PC-3 (cell line): ENCODE results near the gene SIVA1.

Experiments used
- EZH2 ChIP-seq: fragments of 300-600 bp; sonication (generic); IDR thresholded peaks from one replicate; pipeline ENCODE4 v1.6.1; 2017; ENCODE audit warnings: antibody characterized with exemption, mild to moderate bottlenecking, low read length; ENCODE audit not compliant: unreplicated experiment
- TF ChIP-seq, protein P1 (sequence below): fragments of 300-600 bp; sonication (generic); conservative IDR thresholded peaks from 2 replicates; pipeline ENCODE4 v1.5.1; 2017; ENCODE audit warnings: antibody characterized with exemption, low read depth, mild to moderate bottlenecking, low read length

DNA sequence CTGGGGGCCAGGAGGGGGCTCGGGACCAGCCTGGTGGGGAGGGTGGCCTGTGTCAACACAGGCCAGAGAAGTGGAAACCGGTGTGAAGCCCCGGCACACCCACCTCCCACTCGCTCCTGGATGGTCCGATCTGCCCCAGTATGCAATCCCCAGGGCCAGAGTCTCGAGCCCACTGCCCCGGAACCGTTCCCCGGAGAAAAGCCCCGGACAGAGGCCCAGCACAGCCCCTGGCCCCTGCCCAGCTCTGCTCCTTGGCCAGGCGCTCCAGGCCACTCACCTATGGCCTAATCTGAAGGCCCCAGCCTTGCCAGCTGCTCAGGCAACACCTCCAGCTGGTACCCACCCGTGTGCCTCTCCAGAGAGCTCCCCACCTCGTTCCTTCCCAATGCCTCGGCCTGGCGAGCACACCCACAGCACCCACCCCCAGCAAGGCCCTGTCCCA lies 24.9 kb downstream of the SIVA1 start:
- TF ChIP-seq, protein P1, sequence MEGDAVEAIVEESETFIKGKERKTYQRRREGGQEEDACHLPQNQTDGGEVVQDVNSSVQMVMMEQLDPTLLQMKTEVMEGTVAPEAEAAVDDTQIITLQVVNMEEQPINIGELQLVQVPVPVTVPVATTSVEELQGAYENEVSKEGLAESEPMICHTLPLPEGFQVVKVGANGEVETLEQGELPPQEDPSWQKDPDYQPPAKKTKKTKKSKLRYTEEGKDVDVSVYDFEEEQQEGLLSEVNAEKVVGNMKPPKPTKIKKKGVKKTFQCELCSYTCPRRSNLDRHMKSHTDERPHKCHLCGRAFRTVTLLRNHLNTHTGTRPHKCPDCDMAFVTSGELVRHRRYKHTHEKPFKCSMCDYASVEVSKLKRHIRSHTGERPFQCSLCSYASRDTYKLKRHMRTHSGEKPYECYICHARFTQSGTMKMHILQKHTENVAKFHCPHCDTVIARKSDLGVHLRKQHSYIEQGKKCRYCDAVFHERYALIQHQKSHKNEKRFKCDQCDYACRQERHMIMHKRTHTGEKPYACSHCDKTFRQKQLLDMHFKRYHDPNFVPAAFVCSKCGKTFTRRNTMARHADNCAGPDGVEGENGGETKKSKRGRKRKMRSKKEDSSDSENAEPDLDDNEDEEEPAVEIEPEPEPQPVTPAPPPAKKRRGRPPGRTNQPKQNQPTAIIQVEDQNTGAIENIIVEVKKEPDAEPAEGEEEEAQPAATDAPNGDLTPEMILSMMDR, result no peak
- TF ChIP-seq EZH2, result no peak
